K562 (cell line): Measurements from ENCODE around the gene RBP3. TPM values are rescaled to one million over a fixed set of nuclear protein-coding genes. Genes with fewer than 3 reads are reported as not detected.

Experiments
- ARNT ChIP-seq, 2 experiments: fragments of 450-650 bp; IDR thresholded peaks; 2 replicates each; pipeline ENCODE4 v1.6.1; 2016; ENCODE audit warnings: mild to moderate bottlenecking in 1 of 2
- CBFA2T2 ChIP-seq: fragments of 450-650 bp; conservative IDR thresholded peaks from 2 replicates; pipeline ENCODE4 v1.6.1; 2017; ENCODE audit warnings: mild to moderate bottlenecking
- CBFA2T3 ChIP-seq: fragments of 450-650 bp; IDR thresholded peaks from 2 replicates; pipeline ENCODE4 v1.6.1; 2017
- CBX5 ChIP-seq: IDR thresholded peaks from 2 replicates; pipeline ENCODE4 v1.6.1; 2014; ENCODE audit warnings: low read depth, borderline replicate concordance
- CCNT2 ChIP-seq: IDR thresholded peaks from 2 replicates; pipeline ENCODE4 v1.6.1; 2011; ENCODE audit warnings: borderline replicate concordance, low read depth, mild to moderate bottlenecking, moderate library complexity, mixed read lengths, low read length; ENCODE audit not compliant: insufficient read length; ENCODE audit errors: extremely low read depth
- DACH1 ChIP-seq: fragments of 450-650 bp; IDR thresholded peaks from 2 replicates; pipeline ENCODE4 v1.6.1; 2018; ENCODE audit not compliant: partially characterized antibody
- EP300 ChIP-seq: IDR thresholded peaks from 2 replicates; pipeline ENCODE4 v1.6.1; 2012; ENCODE audit warnings: low read length, improper control_type of control experiment
- ESRRB ChIP-seq: fragments of 250-450 bp; sonication (Bioruptor Pico); IDR thresholded peaks from 2 replicates; pipeline ENCODE4 v1.5.0; 2020; ENCODE audit warnings: mild to moderate bottlenecking, moderate library complexity, borderline replicate concordance
- FIP1L1 ChIP-seq: fragments of 200-400 bp; formaldehyde crosslinking; IDR thresholded peaks from 2 replicates; pipeline ENCODE4 v1.6.1; 2018; ENCODE audit warnings: mild to moderate bottlenecking, low read depth, low read length; ENCODE audit not compliant: poor library complexity, severe bottlenecking
- FOSL1 ChIP-seq: fragments of 200-800 bp; sonication (Bioruptor generic); conservative IDR thresholded peaks from 2 replicates; pipeline ENCODE4 v1.6.1; 2016; ENCODE audit warnings: missing genetic modification characterization, missing compliant biosample characterization
- HDAC1 ChIP-seq, 2 experiments: fragments of 450-650 bp; IDR thresholded peaks; 2 replicates each; pipeline ENCODE4 v1.6.1; 2016 to 2017; ENCODE audit warnings: inconsistent platforms in 1 of 2, mild to moderate bottlenecking in 1 of 2, moderate library complexity in 1 of 2
- HOMEZ ChIP-seq: fragments of 250-450 bp; sonication (Bioruptor Pico); IDR thresholded peaks from 2 replicates; pipeline ENCODE4 v1.4.0; 2020; ENCODE audit warnings: mild to moderate bottlenecking, moderate library complexity
- KAT8 ChIP-seq: fragments of 450-650 bp; IDR thresholded peaks from 2 replicates; pipeline ENCODE4 v1.6.1; 2016; ENCODE audit warnings: low read depth, mild to moderate bottlenecking
- KDM1A ChIP-seq, 2 experiments: fragments of 450-650 bp; IDR thresholded peaks; 2 replicates each; pipeline ENCODE4 v1.6.1; 2016; ENCODE audit warnings: mild to moderate bottlenecking in 2 of 2
- KLF16 ChIP-seq: IDR thresholded peaks from 2 replicates; pipeline ENCODE4 v1.6.1; 2016; ENCODE audit warnings: antibody characterized with exemption
- MTF1 ChIP-seq: fragments of 250-450 bp; sonication (Bioruptor Pico); IDR thresholded peaks from 2 replicates; pipeline ENCODE4 v1.9.0; 2021; ENCODE audit warnings: moderate library complexity, mild to moderate bottlenecking, inconsistent platforms, borderline replicate concordance
- NR4A1 ChIP-seq, 2 experiments: fragments of 250-450 bp in 1 of 2; fragments of 450-650 bp in 1 of 2; sonication (Bioruptor Pico) in 1 of 2; IDR thresholded peaks; 2 replicates each; pipeline versions ENCODE4 v1.4.0 to v1.6.1; 2016 to 2020; ENCODE audit warnings: mild to moderate bottlenecking in 2 of 2, missing compliant biosample characterization in 1 of 2, missing genetic modification characterization in 1 of 2, moderate library complexity in 1 of 2
- RFX7 ChIP-seq: fragments of 250-450 bp; sonication (Bioruptor Pico); IDR thresholded peaks from 2 replicates; pipeline ENCODE4 v1.5.1; 2021; ENCODE audit warnings: mild to moderate bottlenecking
- SIN3B ChIP-seq: fragments of 450-650 bp; IDR thresholded peaks from 2 replicates; pipeline ENCODE4 v1.6.1; 2017; ENCODE audit warnings: low read depth, mild to moderate bottlenecking, moderate library complexity
- SMARCA4 ChIP-seq: fragments of 450-650 bp; IDR thresholded peaks from 2 replicates; pipeline ENCODE4 v1.6.1; 2016
- TAF1 ChIP-seq: IDR thresholded peaks from 2 replicates; pipeline ENCODE4 v1.6.1; 2011; ENCODE audit warnings: mild to moderate bottlenecking, low read length, moderate library complexity; ENCODE audit not compliant: insufficient read depth, control insufficient read depth, severe bottlenecking; ENCODE audit errors: extremely low read depth
- TEAD1 ChIP-seq, 2 experiments: fragments of 450-650 bp in 1 of 2; sonication (generic) in 1 of 2; formaldehyde crosslinking; IDR thresholded peaks; 2 replicates each; pipeline versions ENCODE4 v1.4.0 to v1.8.0; 2020 to 2022; ENCODE audit warnings: mild to moderate bottlenecking in 2 of 2, missing genetic modification reagents in 1 of 2
- TFAM ChIP-seq: fragments of 250-450 bp; sonication (Bioruptor Pico); conservative IDR thresholded peaks from 2 replicates; pipeline ENCODE4 v1.5.0; 2021; ENCODE audit warnings: mild to moderate bottlenecking, moderate library complexity
- ZKSCAN1 ChIP-seq: fragments of 150-350 bp; IDR thresholded peaks from 2 replicates; pipeline ENCODE4 v1.6.1; 2016; ENCODE audit warnings: low read depth, low read length
- ZNF140 ChIP-seq: fragments of 250-450 bp; sonication (Bioruptor Pico); IDR thresholded peaks from 2 replicates; pipeline ENCODE4 v1.8.0; 2021; ENCODE audit warnings: moderate library complexity, mild to moderate bottlenecking, inconsistent platforms
- ZNF41 ChIP-seq: fragments of 250-450 bp; sonication (Bioruptor Pico); conservative IDR thresholded peaks from 2 replicates; pipeline ENCODE4 v1.4.0; 2020; ENCODE audit warnings: mild to moderate bottlenecking
- polyA plus RNA-seq, 8 experiments: library from polyadenylated mRNA; depleted of rRNA in 4 of 8; stranded (reverse) in 5 of 8; unstranded in 3 of 8; fragments of >200 nt; fragmentation: Nextera tagmentation in 2 of 8; fragmentation: Illumina TruSeq in 1 of 8; extraction: Ambion mirVana in 2 of 8; extraction: Trizol in 1 of 8; gene quantifications; 2 replicates each; pipeline versions ENCODE4 v1.2.1 to v1.2.3, GENCODE V29; 2011 to 2014; ENCODE audit warnings: inconsistent platforms in 1 of 8, missing spikeins in 1 of 8
- total RNA-seq, 7 experiments: library from RNA; depleted of rRNA in 6 of 7; stranded (reverse); fragments of >200 nt in 6 of 7; fragmentation: Illumina TruSeq in 2 of 7; extraction: Trizol in 2 of 7; gene quantifications; 2 replicates each; pipeline versions ENCODE4 v1.2.1 to v1.2.3, GENCODE V29; 2011 to 2021; ENCODE audit warnings: low replicate concordance in 1 of 7
- TF ChIP-seq, protein P1 (sequence below), 2 experiments: fragments of 450-650 bp in 1 of 2; IDR thresholded peaks; 2 replicates each; pipeline ENCODE4 v1.6.1; 2011 to 2017; ENCODE audit warnings: low read depth in 2 of 2, antibody characterized with exemption in 1 of 2, borderline replicate concordance in 1 of 2, low read length in 1 of 2, mild to moderate bottlenecking in 1 of 2, mixed read lengths in 1 of 2; ENCODE audit not compliant: control insufficient read depth in 1 of 2

RBP3 gene
- total and polyA plus RNA-seq, 9 of the 15 experiments (the other 6 are each of a cell fraction or from before 2014, with no cell fraction given) = not detected

- TF ChIP-seq CBFA2T2 = peak; percentile 52
- 0 out of 2 replicates have a peak, but pooled peaks have one; percentile 15 for TF ChIP-seq ZNF41 (CRISPR knock-in tag)
- peak; percentile 65 for TF ChIP-seq CBFA2T3
- no peak for TF ChIP-seq NR4A1 (CRISPR knock-in tag; IDR thresholded peaks at IDR 0.05)
- TF ChIP-seq NR4A1 (tag; IDR thresholded peaks at IDR 0.05) = 0 out of 2 replicates have a peak, but pooled peaks have one; percentile 43
- TF ChIP-seq KLF16 = no peak
- peak; percentile 55 for TF ChIP-seq CCNT2
- peak; percentile 55; the same call in 1 of the 2 replicates for TF ChIP-seq ZKSCAN1
- no peak for TF ChIP-seq CBX5
- TF ChIP-seq, protein P1, sequence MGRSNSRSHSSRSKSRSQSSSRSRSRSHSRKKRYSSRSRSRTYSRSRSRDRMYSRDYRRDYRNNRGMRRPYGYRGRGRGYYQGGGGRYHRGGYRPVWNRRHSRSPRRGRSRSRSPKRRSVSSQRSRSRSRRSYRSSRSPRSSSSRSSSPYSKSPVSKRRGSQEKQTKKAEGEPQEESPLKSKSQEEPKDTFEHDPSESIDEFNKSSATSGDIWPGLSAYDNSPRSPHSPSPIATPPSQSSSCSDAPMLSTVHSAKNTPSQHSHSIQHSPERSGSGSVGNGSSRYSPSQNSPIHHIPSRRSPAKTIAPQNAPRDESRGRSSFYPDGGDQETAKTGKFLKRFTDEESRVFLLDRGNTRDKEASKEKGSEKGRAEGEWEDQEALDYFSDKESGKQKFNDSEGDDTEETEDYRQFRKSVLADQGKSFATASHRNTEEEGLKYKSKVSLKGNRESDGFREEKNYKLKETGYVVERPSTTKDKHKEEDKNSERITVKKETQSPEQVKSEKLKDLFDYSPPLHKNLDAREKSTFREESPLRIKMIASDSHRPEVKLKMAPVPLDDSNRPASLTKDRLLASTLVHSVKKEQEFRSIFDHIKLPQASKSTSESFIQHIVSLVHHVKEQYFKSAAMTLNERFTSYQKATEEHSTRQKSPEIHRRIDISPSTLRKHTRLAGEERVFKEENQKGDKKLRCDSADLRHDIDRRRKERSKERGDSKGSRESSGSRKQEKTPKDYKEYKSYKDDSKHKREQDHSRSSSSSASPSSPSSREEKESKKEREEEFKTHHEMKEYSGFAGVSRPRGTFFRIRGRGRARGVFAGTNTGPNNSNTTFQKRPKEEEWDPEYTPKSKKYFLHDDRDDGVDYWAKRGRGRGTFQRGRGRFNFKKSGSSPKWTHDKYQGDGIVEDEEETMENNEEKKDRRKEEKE (IDR thresholded peaks at IDR 0.05; ENCODE audit: borderline replicate concordance in 1 of 2, control insufficient read depth in 1 of 2, low read depth in 2 of 2, low read length in 1 of 2) = no peak
- peak in 1 of 2 experiments; percentile 8; a peak in 1 of 4 replicates for TF ChIP-seq TEAD1 (CRISPR knock-in tag; IDR thresholded peaks at IDR 0.05)
- no peak for TF ChIP-seq HOMEZ
- no peak for TF ChIP-seq ZNF140 (CRISPR knock-in tag)
- no peak for TF ChIP-seq RFX7
- no peak for TF ChIP-seq ESRRB (CRISPR knock-in tag)
- TF ChIP-seq DACH1 = no peak
- 0 out of 2 replicates have a peak, but pooled peaks have one; percentile 17 for TF ChIP-seq MTF1
- peak; percentile 73 for TF ChIP-seq SMARCA4
- TF ChIP-seq EP300 = peak; percentile 24; the same call in 1 of the 2 replicates
- no peak for TF ChIP-seq SIN3B
- TF ChIP-seq FOSL1 (tag) = 0 out of 2 replicates have a peak, but pooled peaks have one; percentile 18
- TF ChIP-seq TFAM = no peak
- TF ChIP-seq TAF1 = no peak
- no peak for TF ChIP-seq KAT8
- peak in 1 of 2 experiments; percentile 26; a peak in 1 of 4 replicates for TF ChIP-seq ARNT (IDR thresholded peaks at IDR 0.05)
- TF ChIP-seq KDM1A (IDR thresholded peaks at IDR 0.05) = no peak
- peak in 1 of 2 experiments; percentile 44; a peak in 1 of 4 replicates for TF ChIP-seq HDAC1 (IDR thresholded peaks at IDR 0.05)
- no peak for TF ChIP-seq FIP1L1
These were observed 21.2 kb upstream of the RBP3 start (continued) for GRCh38 chr10:47326927-47327330.
